Measurements from ENCODE around the gene ACP7.

The ACP7 gene

DNA sequence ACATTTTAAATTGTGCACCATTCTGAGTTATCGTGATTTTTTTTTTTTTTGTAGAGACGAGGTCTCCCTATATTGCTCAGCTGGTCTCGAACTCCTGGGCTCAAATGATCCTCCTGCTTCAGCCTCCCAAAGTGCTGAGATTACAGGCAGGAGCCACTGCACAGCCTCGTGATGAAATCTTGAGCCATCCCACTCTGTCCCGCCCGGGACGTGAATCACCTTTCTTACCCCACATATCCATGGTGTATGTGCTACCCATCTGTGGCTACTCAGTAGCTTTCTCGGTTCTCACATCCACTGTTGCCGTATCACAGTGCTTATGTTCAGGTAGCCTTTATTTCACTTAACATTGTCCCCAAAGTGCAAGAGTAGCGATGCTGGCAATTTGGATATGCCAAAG is 67.9 kb downstream of the ACP7 start:
- DNase-seq = no peak

DNA sequence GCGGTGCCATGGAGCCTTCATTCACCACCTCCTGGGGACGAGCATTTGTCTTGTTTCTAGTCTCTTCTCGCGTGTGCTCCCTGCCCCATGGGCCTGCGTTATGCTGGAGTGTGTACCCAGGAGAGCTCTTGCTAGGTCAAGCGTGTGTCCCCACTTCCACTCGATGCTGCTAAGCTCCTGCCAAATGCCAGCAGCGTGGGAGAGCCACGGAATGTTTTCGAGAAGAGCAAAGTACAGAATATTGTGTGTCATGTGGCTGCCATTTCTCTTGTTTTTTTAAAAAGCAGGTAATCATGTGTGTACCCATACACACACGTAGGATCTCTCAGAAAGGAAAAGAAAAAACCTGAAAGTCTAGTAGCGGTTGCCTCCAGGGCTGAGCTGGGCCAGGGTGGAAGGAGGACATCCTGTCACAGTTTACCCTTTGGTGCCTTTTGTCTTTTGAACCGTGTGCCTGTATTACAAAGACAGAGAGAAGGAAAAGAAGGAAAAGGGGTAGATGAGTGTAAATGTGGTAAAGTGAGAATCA is 70.0 kb downstream of the ACP7 start:
- DNase-seq = no peak

DNA sequence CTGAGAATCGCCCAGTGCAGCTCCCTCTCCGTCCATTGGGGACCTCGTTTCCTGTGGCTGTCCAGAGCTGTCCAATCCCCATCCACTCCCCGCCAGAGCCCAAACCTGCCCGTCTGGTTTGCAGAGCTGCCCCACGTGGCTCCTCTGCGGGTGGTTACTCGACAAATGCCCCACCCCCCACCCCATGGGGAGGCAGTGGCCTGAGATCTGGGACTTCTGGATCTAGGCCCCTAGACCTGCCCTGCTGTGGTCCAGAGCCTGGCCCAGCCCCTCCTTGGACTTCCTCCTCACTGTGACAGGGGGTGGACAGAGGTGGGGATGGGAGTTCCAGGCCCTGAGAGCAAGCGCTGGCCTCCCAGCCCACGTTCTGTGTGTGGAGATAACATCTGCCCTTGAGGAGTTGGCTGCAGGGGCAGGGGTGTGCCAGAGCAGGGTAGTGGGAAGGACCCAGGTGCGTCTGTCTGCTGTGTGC is 70.5 kb downstream of the ACP7 start:
- no peak for DNase-seq

DNA sequence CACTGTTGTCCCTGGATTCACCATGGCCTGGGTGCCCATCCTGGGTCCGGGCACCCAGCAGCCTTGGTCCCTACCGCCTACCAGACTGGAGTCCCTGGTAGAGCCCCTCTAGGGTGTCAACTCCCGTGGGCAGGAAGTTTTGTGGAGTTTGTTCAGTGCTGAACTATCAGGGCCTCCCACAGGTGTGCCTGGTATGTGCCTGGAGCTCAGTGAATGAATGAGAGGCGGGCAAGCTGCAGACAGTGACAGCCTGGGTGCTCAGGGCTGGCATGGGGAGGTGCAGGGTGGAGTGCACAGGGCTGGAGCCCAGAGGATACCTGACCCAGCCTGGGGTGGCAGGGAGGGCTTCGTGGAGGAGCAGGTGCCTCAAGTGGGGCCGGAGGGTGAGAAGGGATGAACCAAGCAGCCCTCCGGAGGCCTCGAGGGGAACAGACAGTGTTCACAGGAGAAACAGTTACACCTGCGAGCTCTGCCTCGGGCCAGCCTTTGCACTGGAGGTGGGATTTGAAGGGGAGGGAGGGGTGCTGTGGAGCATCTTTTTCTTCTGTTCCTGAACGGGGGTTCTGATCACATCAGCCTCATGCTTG is 71.0 kb downstream of the ACP7 start:
- DNase-seq = no peak

DNA sequence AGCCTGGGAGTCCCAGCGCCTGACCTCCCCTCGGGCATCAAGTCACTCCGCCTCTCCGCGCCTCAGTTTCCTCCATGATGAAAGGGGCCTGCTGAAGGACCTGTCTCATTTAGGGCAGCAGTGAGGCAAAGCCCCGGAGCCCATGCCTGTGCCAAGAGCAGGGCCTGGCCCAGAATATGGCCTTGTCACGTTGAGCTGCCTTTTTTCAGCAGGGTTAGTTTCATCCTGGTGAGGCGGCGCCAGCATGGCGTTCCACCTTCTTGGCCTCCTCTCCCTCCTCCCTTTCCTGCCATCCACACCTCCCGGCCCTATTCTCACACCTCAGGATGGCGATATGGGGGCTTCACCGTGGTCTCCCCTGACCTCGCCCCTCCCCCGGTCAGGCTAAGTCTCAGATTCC is 71.6 kb downstream of the ACP7 start:
- DNase-seq = no peak

DNA sequence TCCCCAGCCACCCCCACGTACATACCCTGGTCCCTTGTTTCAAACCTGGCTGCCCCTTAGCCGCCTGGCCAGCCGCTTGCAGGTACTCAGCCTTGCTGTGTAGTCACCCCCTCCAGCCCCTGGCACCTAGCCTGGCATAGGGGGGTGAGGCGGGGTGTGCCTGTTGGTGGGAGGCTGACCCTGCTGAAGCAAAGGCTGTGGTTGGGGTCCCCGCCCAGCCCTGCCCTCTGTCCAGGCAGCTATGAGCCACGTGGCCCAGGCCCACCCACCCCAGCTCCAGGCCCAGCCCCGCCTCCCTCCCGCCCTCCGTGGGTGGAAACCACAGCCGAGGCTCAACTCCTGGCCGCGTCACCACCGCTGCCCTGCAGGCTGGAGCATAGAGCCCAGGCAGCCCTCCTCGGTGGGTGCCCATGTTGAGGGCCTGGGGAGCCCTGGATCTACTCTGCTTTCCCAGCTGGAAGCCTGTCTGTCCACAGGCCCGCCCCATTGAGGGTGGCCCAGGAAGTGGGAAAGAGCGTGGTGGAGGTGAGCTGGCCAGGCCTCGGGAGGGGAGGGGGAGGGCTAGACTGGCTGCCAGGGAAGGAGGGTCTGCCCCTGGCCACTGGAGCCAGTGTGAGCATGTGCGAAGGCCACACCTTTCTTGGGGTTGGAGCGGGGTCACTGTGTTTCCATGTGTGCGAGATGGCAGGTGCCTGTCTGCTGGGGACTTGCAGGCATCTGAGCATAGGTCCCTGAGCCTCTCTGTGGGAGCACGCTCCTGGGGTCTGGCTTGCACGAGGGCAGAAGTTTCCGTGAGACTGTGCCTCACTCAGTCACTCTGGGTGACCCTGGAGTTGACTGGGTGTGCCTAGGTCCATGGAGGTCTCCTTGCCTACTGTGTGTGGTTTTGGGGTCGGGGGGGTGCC is 72.4 kb downstream of the ACP7 start:
- DNase-seq = no peak

DNA sequence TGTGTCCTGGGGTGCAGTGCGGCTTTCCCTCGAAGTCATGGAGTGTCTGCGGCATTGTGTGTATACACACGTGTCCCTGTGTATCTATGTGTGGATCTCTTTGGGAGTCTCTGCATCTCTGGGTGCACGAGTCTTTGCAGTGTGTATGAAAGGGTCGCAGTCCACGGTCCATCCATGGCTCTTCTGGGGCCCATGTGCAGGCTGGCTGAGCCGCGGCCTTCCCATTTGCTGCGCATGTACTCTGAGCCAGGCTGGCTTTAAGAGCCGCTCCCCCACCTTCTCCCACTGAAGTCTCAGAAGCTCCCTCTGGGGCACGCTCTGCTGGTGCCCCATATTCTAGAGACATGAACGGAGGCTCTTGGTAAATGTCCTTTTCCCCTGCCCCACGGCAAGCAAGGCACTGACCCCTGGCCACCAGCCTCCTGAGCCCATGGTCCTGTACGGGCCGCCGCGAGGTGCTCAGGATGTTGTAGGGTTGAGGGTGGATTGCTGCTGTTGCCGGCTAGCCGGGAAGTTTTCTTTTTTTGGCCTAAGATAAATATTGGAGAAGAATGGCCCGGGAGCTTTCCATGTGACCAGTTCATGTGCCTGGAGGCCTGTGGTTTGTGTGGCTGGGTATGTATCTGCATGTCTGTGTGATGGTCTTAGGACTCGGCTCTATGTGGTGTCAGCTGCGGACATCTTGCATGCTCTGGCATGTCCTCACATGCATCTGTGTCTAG is 73.3 kb downstream of the ACP7 start:
- no peak for DNase-seq

DNA sequence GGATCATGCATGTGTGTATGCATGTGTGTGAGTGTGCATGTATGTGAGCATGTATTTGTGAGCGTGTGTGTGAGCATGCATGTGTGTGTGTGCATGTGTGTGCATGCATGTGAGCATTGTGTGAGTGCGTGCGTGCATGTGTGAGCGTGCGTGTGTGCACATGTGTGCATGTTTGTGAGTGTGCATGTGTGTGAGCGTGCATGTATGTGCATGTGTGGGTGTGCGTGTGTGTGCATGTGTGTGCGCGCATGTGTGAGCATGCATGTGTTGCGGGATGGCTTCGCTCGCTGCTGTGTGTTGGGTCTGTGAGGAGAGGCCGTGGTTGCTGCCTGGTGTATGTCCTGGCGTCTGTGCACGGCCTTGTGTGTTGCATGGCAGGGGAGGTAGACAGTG is 73.8 kb downstream of the ACP7 start:
- DNase-seq = no peak

DNA sequence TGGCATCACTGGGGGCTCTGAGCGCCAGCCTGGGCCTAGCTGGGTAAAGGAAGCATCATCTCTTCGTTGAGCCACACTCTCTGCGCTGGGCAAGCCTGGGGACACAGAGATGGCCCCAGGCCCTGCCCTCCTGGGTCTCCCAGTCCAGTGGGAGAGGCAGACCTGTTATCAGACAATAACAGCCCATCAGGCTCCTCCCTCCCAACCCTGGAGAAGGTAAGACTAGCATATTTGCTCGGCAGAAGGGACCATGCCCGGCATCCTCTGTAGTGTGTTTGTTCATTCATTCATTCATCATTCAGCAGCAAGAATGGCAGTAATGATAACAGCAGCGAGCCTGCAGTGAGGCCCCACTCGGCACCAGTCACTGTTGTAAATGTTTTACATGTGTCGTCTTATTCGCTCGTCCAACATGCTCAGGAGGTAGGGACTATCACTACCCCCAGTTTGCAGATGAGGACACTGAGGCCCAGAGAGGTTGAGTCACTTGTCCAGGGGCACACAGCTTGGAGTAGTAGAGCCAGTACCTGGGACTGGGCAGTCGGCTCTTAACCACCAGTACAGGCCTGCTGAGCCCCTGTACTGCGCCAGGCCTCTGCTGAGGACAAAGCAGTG is 74.6 kb downstream of the ACP7 start:
- no peak for DNase-seq

DNA sequence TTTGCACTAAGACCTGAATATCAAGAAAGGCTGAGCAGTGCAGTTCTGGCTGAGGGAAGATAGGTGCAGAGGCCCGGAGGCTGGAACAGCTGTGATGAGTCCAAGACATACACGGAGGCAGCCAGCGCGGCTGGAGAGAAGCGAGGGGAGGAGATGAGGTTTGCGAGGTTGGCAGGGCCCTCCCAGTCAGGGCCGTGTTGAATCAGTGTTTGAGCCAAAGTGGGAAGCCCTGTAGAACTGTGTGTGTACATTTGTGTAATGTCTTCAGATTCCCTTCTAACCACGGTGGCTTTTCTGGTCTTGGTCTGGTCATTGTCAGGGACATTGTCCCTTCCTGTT is 76.3 kb downstream of the ACP7 start:
- no peak for DNase-seq
